Measurements from ENCODE around the gene ATXN7. TPM values are rescaled to one million over a fixed set of nuclear protein-coding genes. Genes with fewer than 3 reads are reported as not detected.

Gene ATXN7
- polyA plus RNA-seq, 1 experiment = 10.7 TPM

DNA sequence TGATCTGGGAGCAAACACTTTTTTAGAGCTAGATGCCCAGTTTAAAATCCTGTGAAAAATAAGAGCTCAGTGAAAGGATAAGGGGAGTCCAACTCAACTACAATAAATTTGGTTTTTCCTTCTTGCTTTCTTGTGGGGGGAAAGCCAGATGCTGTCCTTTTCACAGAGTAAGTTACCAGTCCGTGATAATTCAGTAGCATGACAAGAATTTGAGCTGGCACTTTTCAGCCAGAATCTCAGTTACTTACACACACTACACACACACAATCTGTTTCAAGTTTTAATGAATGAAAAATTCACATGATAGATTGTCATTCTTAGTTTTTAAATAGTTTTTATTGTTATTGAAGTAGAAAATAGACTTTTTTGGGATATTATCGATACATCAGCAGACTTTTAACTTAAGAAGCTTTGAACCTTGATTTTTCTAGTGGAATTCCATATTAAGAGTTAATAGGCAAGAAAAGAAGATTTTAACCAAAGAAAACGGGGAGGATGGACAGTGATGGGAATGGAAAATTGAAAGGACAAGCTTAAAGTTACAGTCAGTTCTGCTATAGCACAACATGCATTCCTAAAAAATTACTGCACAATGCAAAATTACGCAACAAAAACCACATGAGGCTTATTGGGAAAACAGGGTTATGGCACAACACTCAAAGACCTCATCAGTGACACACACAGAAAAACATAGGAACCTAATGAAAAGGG, 112.6 kb downstream of the ATXN7 start:
- Histone ChIP-seq H3K9me3 (ENCODE audit: control insufficient read depth, insufficient read depth, low read length) (no peaks in the 10 kb centered on the region), H3K27me3 (ENCODE audit: control insufficient read depth, insufficient read depth, low read length) (no peaks in the 10 kb centered on the region), H3K4me3 (ENCODE audit: low read depth, low read length) (no peak overlapping the region), H3K27ac (ENCODE audit: low read depth, low read length) (no peak overlapping the region)
- ChIA-PET POLR2A (no interaction called here), CTCF (interaction anchor here (0.6 to 9.8 kb wide), 8 partner anchors 14 to 1262 kb away, joined by 3 to 75 read pairs (median 4); partner anchors contain the start of gene C3orf49)
- TF ChIP-seq, protein P1, sequence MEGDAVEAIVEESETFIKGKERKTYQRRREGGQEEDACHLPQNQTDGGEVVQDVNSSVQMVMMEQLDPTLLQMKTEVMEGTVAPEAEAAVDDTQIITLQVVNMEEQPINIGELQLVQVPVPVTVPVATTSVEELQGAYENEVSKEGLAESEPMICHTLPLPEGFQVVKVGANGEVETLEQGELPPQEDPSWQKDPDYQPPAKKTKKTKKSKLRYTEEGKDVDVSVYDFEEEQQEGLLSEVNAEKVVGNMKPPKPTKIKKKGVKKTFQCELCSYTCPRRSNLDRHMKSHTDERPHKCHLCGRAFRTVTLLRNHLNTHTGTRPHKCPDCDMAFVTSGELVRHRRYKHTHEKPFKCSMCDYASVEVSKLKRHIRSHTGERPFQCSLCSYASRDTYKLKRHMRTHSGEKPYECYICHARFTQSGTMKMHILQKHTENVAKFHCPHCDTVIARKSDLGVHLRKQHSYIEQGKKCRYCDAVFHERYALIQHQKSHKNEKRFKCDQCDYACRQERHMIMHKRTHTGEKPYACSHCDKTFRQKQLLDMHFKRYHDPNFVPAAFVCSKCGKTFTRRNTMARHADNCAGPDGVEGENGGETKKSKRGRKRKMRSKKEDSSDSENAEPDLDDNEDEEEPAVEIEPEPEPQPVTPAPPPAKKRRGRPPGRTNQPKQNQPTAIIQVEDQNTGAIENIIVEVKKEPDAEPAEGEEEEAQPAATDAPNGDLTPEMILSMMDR (IDR thresholded peaks at IDR 0.05; ENCODE audit: low read depth, low read length) = no peak
- peak; percentile 81 for DNase-seq (ENCODE audit: low read depth, low spot score)

DNA sequence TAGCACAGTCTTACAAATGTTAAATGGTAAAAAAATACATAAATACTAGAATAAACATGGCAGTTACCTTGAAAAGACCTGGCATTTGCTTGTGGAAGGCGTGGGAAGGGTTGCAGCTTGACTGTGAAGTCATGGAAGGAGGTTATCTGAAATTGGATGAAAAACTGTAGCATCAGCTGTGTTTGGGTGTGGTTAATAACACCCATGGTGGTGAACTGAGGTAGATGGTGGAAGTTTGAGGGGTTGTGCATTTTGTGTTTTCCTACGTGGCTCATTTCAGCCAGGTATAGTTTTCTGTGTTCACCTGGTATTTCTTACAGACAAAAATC, 113.2 kb downstream of the ATXN7 start:
- Histone ChIP-seq H3K27ac (ENCODE audit: low read depth, low read length) (peak overlapping the region; percentile 63), H3K4me3 (ENCODE audit: low read depth, low read length) (no peak overlapping the region), H3K27me3 (ENCODE audit: control insufficient read depth, insufficient read depth, low read length) (no peaks in the 10 kb centered on the region)

DNA sequence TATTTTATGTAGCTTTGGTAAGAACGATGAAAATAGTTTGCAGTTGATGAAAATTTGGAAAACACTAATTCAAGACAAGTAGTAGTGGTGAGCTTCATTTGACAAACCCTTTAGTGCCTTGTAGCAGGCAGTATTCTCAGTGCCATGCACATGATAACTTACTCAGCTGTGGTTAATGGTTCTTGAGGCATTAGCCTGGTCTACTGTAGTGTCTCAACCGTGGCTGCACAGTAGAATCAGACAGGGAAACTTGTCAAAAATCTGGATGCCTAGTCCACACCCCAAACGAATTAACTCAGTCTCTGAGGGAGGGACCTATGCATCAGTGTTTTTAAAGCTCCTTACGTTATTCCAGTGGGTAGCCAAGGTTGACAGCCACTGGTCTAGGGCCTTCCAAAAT, 114.2 kb downstream of the ATXN7 start:
- CTCF ChIA-PET = interaction anchor here (0.6 to 9.8 kb wide), 7 partner anchors 15 to 628 kb away, joined by 3 to 75 read pairs (median 3); partner anchors contain the start of gene PSMD6

More for the DNA sequence above, 113.2 kb downstream of the ATXN7 start:
- no peak for DNase-seq (ENCODE audit: low read depth, low spot score)
- ChIA-PET CTCF (interaction anchor here (1.0 to 9.8 kb wide), 5 partner anchors 14 to 625 kb away, joined by 4 to 75 read pairs (median 5); no protein-coding TSS in a partner anchor), POLR2A (no interaction called here)
- TF ChIP-seq, protein P1 (IDR thresholded peaks at IDR 0.05; ENCODE audit: low read depth, low read length) = no peak
- H3K9me3 ChIP-seq (ENCODE audit: control insufficient read depth, insufficient read depth, low read length) = no peaks in the 10 kb centered on the region

GRCh38 chr3:63979093-63979885, 115.6 kb downstream of the ATXN7 start:
- Histone ChIP-seq H3K27ac (ENCODE audit: low read depth, low read length) (no peak overlapping the region), H3K4me3 (ENCODE audit: low read depth, low read length) (no peak overlapping the region), H3K9me3 (ENCODE audit: control insufficient read depth, insufficient read depth, low read length) (no peaks in the 10 kb centered on the region), H3K27me3 (ENCODE audit: control insufficient read depth, insufficient read depth, low read length) (no peaks in the 10 kb centered on the region)
- ChIA-PET POLR2A (no interaction called here), CTCF (interaction anchor here (0.6 to 9.8 kb wide), 4 partner anchors 13 to 1696 kb away, joined by 5 to 75 read pairs (median 36); partner anchors contain the start of gene PSMD6)
- TF ChIP-seq, protein P1 (IDR thresholded peaks at IDR 0.05; ENCODE audit: low read depth, low read length) = no peak
- DNase-seq (ENCODE audit: low read depth, low spot score) = no peak

More for the DNA sequence above, 114.2 kb downstream of the ATXN7 start:
- no peak for DNase-seq (ENCODE audit: low read depth, low spot score)
- TF ChIP-seq, protein P1 (IDR thresholded peaks at IDR 0.05; ENCODE audit: low read depth, low read length) = no peak
- H3K27ac ChIP-seq (ENCODE audit: low read depth, low read length) = no peak overlapping the region
- POLR2A ChIA-PET = interaction anchor here (1.2 kb wide), 1 partner anchor 37 kb away, joined by 3 read pairs; no protein-coding TSS in a partner anchor
- H3K9me3 ChIP-seq (ENCODE audit: control insufficient read depth, insufficient read depth, low read length) = no peaks in the 10 kb centered on the region
- H3K27me3 ChIP-seq (ENCODE audit: control insufficient read depth, insufficient read depth, low read length) = no peaks in the 10 kb centered on the region
- no peak overlapping the region for H3K4me3 ChIP-seq (ENCODE audit: low read depth, low read length)

Measured in AG04450 (cell line).